ENCODE results near the gene TRIM24.

The TRIM24 gene

GRCh38 chr7:138542183-138542582 is 82.1 kb downstream of the TRIM24 start:
- DNase-seq, result no peak

DNA sequence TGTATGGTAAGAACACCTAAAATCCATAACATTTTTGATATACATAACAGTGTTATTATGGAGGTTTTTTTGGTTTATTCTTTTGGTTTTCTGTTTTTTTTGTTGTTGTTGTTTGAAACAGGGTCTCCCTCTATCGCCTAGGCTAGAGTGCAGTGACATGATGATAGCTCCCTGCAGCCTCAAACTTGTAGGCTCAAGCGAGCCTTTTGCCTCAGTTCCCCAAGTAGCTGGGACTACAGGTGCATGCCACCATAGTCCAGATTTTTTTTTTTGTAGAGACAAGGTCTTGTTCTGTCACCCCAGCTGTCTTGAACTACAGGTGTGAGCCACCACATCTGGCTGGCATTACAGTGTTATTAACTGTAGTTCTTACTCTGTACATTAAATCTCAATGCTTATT is 83.7 kb downstream of the TRIM24 start:
- DNase-seq, result no peak

DNA sequence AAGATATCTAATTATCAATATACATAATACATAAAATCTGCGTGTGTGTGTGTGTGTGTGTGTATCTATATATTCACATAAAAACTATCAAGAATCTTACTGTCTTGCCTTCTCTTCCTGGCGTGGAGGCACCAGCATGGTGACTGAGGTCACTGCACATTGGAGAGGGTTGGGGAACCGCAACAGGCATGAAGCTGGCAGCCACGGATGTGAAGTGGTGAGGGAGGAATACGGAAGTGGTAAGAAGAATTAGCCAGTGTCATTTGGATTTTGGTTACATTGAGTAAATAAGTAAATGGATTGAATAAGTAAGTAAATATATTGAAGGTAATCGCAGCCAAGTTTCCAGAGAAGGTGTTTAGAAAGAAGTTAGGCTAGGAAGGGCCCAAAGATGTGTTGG is 85.1 kb downstream of the TRIM24 start:
- no peak for DNase-seq

- no peak for DNase-seq
Observed at GRCh38 chr7:138546064-138546619, 86.1 kb downstream of the TRIM24 start.

DNA sequence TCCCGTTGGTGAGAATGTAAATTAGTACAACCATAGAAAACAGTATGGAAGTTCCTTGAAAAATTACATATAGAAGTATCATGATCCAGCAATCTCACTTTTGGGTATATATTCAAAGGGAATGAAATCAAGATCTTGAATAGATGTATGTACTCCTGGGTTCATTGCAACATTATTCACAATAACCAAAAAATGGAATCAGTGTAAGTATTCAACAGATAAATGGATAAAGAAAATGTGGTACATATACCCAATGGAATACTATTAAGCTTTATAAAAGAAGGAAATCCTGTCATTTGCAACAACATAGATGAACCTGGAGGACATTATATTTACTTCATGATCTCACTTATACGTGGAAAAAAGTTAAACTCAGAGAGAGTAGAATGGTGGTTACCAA is 86.8 kb downstream of the TRIM24 start:
- no peak for DNase-seq

GRCh38 chr7:138549082-138549481 is 89.0 kb downstream of the TRIM24 start:
- DNase-seq, result no peak

- DNase-seq, result no peak
Observed at GRCh38 chr7:138550337-138550736, 90.3 kb downstream of the TRIM24 start.

DNA sequence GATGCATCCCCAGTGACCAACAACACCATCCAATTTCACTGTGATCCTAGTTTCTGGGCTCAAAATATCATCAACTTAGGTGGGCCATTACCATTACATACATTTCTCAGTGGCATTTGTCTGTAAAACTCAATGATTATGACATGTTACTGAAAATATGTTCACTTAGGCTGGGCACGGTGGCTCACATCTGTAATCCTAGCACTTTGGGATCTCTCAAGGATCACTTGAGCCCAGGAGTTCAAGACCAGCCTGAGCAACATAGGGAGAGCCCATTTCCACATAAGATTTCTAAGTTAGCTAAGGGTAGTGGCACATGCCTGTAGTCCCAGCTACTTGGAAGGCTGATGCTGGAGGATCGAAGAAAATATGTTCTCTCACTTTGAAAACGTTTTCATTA is 91.0 kb downstream of the TRIM24 start:
- DNase-seq, result no peak

- DNase-seq, result no peak
Observed at GRCh38 chr7:138553805-138554204, 93.7 kb downstream of the TRIM24 start.

DNA sequence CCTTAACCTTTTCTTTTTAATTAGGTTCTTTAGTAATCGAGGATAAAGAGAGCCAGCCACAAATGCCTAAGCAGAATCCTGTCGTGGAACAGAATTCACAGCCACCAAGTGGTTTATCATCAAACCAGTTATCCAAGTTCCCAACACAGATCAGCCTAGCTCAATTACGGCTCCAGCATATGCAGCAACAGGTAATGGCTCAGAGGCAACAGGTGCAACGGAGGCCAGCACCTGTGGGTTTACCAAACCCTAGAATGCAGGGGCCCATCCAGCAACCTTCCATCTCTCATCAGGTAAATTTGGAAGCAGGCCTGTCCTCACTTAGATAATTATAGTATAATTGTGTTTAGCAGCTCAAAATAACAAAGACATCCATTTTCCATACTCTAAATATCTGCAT is 94.6 kb downstream of the TRIM24 start:
- DNase-seq, result no peak

GRCh38 chr7:138555684-138556083 is 95.6 kb downstream of the TRIM24 start:
- DNase-seq, result no peak

DNA sequence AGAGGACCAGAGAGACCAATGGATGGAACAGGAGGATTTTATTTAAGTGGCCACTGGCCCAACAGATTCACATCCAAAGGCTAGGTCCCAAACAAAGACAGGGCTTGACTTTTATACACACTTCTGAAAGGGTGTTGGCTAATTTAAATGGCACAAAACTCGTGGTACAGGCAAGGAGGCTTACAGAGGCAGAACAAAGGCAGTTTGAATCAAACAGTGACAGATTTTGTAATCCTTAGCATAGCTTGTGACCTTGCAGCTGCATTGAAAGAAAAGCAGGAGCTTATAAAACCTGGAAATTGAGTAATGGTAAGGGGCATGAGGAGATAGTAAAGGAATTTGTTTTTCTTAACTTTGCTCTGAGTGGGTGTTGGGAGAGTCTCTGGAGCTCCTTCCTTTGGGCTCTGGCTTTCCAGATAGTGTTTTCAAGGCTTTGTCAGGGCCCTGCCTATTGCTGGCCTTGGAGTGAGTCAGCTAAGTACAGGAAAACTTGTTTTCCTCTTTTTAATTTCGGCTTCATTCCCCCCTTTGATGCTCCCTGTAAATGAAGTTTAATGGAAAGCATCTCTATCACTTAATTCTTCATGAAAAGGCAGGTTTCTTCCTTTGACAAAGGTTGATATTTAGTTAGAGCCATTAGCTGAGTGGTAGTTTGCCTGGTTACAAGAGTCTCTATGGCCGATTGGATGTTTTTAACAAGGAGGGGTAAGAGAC is 96.9 kb downstream of the TRIM24 start:
- DNase-seq, result no peak

DNA sequence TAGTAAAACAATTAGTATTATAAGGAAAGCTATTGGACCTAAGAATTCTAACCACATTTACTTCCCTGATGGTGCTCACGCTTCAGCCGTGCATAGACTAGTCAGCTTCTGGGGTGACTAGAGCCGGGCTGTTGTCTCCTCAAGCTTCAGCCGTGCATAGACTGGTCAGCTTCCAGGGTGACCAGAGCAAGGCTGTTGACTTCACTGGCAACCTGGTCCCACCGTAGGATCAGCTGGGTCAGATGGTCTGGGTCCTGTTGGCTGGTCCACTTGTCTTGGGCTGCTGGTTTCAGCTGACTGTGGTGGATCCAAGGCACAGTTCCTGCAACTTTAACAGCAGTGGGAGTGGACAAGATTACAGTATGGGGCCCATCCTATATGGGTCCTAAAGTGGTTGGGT is 99.4 kb downstream of the TRIM24 start:
- DNase-seq, result no peak

DNA sequence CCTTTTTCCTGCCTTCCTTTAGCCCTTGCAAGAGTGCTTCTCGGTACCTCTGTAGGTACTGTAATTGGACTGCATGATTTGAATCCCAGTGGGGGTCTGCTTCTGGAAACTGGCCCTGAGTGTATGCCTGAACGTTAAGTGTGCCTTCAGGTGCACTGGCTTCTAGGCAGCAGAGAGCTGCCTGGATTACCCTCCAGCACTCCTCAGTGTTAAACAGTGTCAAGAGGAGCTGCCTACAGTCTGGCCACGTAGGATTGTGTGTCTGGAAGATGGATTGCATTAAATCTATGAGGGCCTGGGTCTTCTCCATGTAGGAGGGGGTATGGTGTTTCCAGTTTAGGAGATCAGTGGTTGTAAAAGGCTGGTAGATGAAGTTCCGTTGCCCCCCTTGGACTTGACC is 103.7 kb downstream of the TRIM24 start:
- no peak for DNase-seq

- DNase-seq, result no peak
Observed at GRCh38 chr7:138564365-138564764, 104.3 kb downstream of the TRIM24 start.

- DNase-seq, result no peak
Observed at GRCh38 chr7:138565071-138565450, 105.0 kb downstream of the TRIM24 start.

DNA sequence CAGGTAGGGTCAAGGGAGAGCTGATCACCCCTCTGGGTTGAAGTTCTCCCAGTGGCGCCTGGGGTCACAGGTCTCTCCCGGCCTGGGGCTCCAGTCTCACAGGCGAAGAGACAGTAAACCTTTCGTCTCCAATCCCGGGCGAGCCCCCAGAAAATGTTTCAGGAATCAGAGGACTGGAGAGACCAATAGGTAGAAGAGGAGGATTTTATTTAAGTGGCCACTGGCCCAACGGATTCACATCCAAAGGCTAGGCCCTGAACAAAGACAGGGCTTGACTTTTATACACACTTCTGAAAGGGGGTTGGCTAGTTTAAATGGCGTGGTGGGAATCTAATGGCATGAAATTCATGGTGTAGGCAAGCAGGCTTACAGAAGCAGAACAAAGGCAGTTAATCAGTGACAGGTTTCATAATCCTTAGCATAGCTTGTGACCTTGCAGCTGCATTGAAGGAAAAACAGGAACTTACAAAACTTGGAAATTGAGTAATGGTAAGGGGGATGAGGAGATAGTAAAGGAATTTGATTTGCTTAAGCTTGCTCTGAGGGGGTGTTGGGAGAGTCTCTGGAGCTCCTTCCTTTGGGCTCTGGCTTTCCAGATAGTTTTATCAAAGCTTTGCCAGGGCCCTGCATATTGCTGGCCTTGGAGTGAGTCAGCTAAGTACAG is 105.5 kb downstream of the TRIM24 start:
- peak in 1 of 2 experiments; percentile 16 for DNase-seq

- no peak for DNase-seq
Observed at GRCh38 chr7:138568655-138569054, 108.6 kb downstream of the TRIM24 start.

DNA sequence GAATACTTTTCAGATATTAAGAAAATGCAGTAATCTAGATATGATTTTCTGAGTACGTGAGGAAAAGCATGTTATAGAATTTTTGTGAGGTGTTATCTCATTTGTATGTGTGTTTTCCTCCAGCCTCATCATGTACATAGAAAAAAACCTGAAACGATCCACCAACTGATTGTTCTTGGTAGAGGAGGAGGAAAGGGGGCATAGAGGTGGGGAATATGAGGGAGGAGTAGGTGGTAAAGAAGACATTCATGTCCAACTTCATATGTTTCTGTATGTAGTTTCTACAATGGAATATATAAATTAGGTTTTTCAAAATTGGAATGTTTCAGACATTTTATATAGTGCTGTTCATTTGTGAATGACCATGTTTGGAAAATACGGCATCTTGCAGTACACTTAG is 109.4 kb downstream of the TRIM24 start:
- no peak for DNase-seq

GRCh38 chr7:138570715-138571114 is 110.7 kb downstream of the TRIM24 start:
- no peak for DNase-seq

DNA sequence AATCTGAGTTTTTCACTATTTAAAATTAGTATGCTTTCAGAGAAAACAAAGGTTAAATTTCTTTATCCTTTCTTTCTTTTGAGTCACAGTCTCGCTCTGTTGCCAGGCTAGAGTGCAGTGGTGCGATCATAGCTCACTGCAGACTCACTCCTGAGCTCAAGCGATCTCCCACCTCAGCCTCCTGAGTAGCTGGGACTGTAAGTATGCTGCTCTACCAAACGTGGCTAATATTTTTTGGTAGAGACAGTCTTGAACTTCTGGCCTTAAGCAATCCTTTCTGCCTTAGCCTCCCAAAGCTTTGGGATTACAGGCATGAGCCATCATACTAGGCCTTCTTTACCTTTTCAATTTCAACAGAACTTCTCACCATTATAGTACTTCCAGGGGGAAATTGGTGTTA is 113.7 kb downstream of the TRIM24 start:
- DNase-seq, result no peak

GRCh38 chr7:138575897-138576428 is 115.9 kb downstream of the TRIM24 start:
- DNase-seq, result no peak

GRCh38 chr7:138579136-138579535 is 119.1 kb downstream of the TRIM24 start:
- no peak for DNase-seq

DNA sequence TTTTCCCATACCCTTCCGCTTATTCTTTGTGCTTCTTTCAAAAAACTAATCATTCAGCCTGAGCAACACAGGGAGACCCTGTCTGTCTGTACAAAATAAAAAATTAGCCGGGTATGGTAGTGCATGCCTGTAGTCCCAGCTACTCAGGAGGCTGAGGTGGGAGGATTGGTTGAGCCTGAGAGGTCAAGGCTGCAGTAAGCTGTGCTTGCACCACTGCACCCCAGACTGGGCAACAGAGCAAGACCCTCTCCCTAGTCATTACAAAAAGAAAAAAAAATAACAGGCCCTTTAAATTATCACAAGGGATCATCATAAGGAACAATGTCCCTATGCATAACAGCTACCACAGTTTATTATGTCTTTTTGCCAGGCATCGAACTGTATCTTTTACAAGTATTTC is 119.6 kb downstream of the TRIM24 start:
- DNase-seq, result no peak

Data from NCI-H187 (cell line).